Stimulated activated CD4-positive, alpha-beta T cell treated with anti-CD3 and anti-CD28 coated beads, Interleukin-2, amount 100 ng/mL, for 48 hours (primary cell): ENCODE results near the gene KRT24.

Experiments
- DNase-seq, 2 donors: peaks; one replicate each; pipeline ENCODE4 v3.0.0-alpha.2; 2020

KRT24 gene

GRCh38 chr17:40687106-40687505, 16.4 kb downstream of the KRT24 start:
- DNase-seq = no peak

- DNase-seq = no peak
These were observed 17.4 kb downstream of the KRT24 start for GRCh38 chr17:40686192-40686591.

GRCh38 chr17:40680998-40681397, 22.6 kb downstream of the KRT24 start:
- DNase-seq = no peak

GRCh38 chr17:40679523-40679907, 24.0 kb downstream of the KRT24 start:
- no peak for DNase-seq

- DNase-seq = no peak
These were observed 24.5 kb downstream of the KRT24 start for GRCh38 chr17:40678902-40679522.

- DNase-seq = no peak
These were observed 27.6 kb downstream of the KRT24 start for GRCh38 chr17:40675905-40676304.

- DNase-seq = no peak
These were observed 30.9 kb downstream of the KRT24 start for GRCh38 chr17:40672654-40673053.

GRCh38 chr17:40671282-40671681, 32.3 kb downstream of the KRT24 start:
- no peak for DNase-seq

GRCh38 chr17:40666331-40666730, 37.2 kb downstream of the KRT24 start:
- DNase-seq = no peak

GRCh38 chr17:40664582-40665333, 38.8 kb downstream of the KRT24 start, which contains the start of gene KRT222:
Gene KRT222, minus strand, starts transcription at chr17:40665177. Its CDS starts 78 bp downstream, at chr17:40665099.
- no peak for DNase-seq

- DNase-seq = no peak
These were observed 40.3 kb downstream of the KRT24 start for GRCh38 chr17:40663252-40663651.

- DNase-seq = no peak
These were observed 43.6 kb downstream of the KRT24 start for GRCh38 chr17:40659911-40660310.

GRCh38 chr17:40658396-40658795, 45.2 kb downstream of the KRT24 start:
- DNase-seq = no peak

GRCh38 chr17:40651939-40652338, 51.6 kb downstream of the KRT24 start:
- DNase-seq = no peak

GRCh38 chr17:40648384-40648968, 55.1 kb downstream of the KRT24 start:
- DNase-seq = no peak
